ENCODE measurements around the gene HSPE1.

GRCh38 chr2:197516393-197516761 lies 16.2 kb downstream of the HSPE1 start:
- no peak for TF ChIP-seq CTCF (IDR thresholded peaks at IDR 0.05)
- no peak for TF ChIP-seq EP300 (IDR thresholded peaks at IDR 0.05)

Measured in tibial nerve (tissue), 4 donors.